Measurements from ENCODE around the gene WNT11. TPM values are rescaled to one million over a fixed set of nuclear protein-coding genes. Genes with fewer than 3 reads are reported as not detected.

Gene WNT11
- total RNA-seq, 1 experiment from 2014 or later = 29.0 TPM

- no peak for TF ChIP-seq CTCF (IDR thresholded peaks at IDR 0.05; ENCODE audit: insufficient read depth in 1 of 2, low read depth in 1 of 2, low read length in 1 of 2, severe bottlenecking in 1 of 2, unreplicated experiment in 1 of 2)
- no peaks in the 10 kb centered on the region for H3K9me3 Mint-ChIP-seq (ENCODE audit: unreplicated experiment)
- no peaks in the 10 kb centered on the region for H3K27me3 Mint-ChIP-seq (ENCODE audit: insufficient read depth, unreplicated experiment)
- Histone ChIP-seq H3K9me3 (no peaks in the 10 kb centered on the region), H3K4me1 (peaks cover 17% of the 10 kb centered on the region), H3K4me3 (ENCODE audit: low read depth, low read length) (no peak overlapping the region), H3K36me3 (ENCODE audit: control insufficient read depth, insufficient read depth, low read length) (0 out of 2 replicates have a peak, but pooled peaks cover 1% of the 10 kb centered on the region), H3K27me3 (replicated peaks; ENCODE audit: control insufficient read depth, insufficient read depth, low read length) (no peaks in the 10 kb centered on the region)
- H3K36me3 Mint-ChIP-seq (ENCODE audit: insufficient read depth, unreplicated experiment) = peaks cover 6% of the 10 kb centered on the region
- CTCF ChIA-PET = no interaction called here
- POLR2A ChIA-PET = no interaction called here
- no peak overlapping the region for H3K4me3 Mint-ChIP-seq (ENCODE audit: unreplicated experiment)
- BruUV-seq (replicated peaks) = no TSS peak
- H3K27ac Mint-ChIP-seq (ENCODE audit: unreplicated experiment) = no peak overlapping the region
- DNase-seq = no peak
- intact Hi-C loops (cut with micrococcal nuclease; ENCODE audit: unreplicated experiment) = no loop called here
- peaks cover 12% of the 10 kb centered on the region for H3K4me1 Mint-ChIP-seq (ENCODE audit: low read depth, unreplicated experiment)
Observed at GRCh38 chr11:76143274-76143673, 63.0 kb downstream of the WNT11 start.

GRCh38 chr11:76141901-76142588 is 64.3 kb downstream of the WNT11 start:
- no peak for DNase-seq
- Mint-ChIP-seq H3K9me3 (ENCODE audit: unreplicated experiment) (no peaks in the 10 kb centered on the region), H3K27ac (ENCODE audit: unreplicated experiment) (no peak overlapping the region), H3K36me3 (ENCODE audit: insufficient read depth, unreplicated experiment) (peaks cover 6% of the 10 kb centered on the region), H3K4me3 (ENCODE audit: unreplicated experiment) (no peak overlapping the region), H3K27me3 (ENCODE audit: insufficient read depth, unreplicated experiment) (no peaks in the 10 kb centered on the region), H3K4me1 (ENCODE audit: low read depth, unreplicated experiment) (peaks cover 6% of the 10 kb centered on the region)
- no peaks in the 10 kb centered on the region for H3K27me3 ChIP-seq (replicated peaks; ENCODE audit: control insufficient read depth, insufficient read depth, low read length)
- H3K9me3 ChIP-seq = no peaks in the 10 kb centered on the region
- ChIA-PET CTCF (no interaction called here), POLR2A (no interaction called here)
- intact Hi-C loops (cut with micrococcal nuclease; ENCODE audit: unreplicated experiment) = no loop called here
- 0 out of 2 replicates have a peak, but pooled peaks cover 1% of the 10 kb centered on the region for H3K36me3 ChIP-seq (ENCODE audit: control insufficient read depth, insufficient read depth, low read length)
- H3K4me3 ChIP-seq (ENCODE audit: low read depth, low read length) = no peak overlapping the region
- BruUV-seq (replicated peaks) = no TSS peak
- no peak for TF ChIP-seq CTCF (IDR thresholded peaks at IDR 0.05; ENCODE audit: insufficient read depth in 1 of 2, low read depth in 1 of 2, low read length in 1 of 2, severe bottlenecking in 1 of 2, unreplicated experiment in 1 of 2)
- H3K4me1 ChIP-seq = peaks cover 5% of the 10 kb centered on the region

GRCh38 chr11:76140912-76141574 is 65.3 kb downstream of the WNT11 start:
- H3K9me3 Mint-ChIP-seq (ENCODE audit: unreplicated experiment) = no peaks in the 10 kb centered on the region
- POLR2A ChIA-PET = no interaction called here

More at GRCh38 chr11:76140912-76141574, 65.3 kb downstream of the WNT11 start:
- Histone ChIP-seq H3K4me1 (no peaks in the 10 kb centered on the region), H3K4me3 (ENCODE audit: low read depth, low read length) (no peak overlapping the region), H3K9me3 (no peaks in the 10 kb centered on the region), H3K36me3 (ENCODE audit: control insufficient read depth, insufficient read depth, low read length) (0 out of 2 replicates have a peak, but pooled peaks cover 1% of the 10 kb centered on the region), H3K27me3 (replicated peaks; ENCODE audit: control insufficient read depth, insufficient read depth, low read length) (no peaks in the 10 kb centered on the region)
- intact Hi-C loops (cut with micrococcal nuclease; ENCODE audit: unreplicated experiment) = no loop called here
- Mint-ChIP-seq H3K4me3 (ENCODE audit: unreplicated experiment) (no peak overlapping the region), H3K4me1 (ENCODE audit: low read depth, unreplicated experiment) (no peaks in the 10 kb centered on the region), H3K27me3 (ENCODE audit: insufficient read depth, unreplicated experiment) (no peaks in the 10 kb centered on the region), H3K36me3 (ENCODE audit: insufficient read depth, unreplicated experiment) (peaks cover 6% of the 10 kb centered on the region), H3K27ac (ENCODE audit: unreplicated experiment) (no peak overlapping the region)
- CTCF ChIA-PET = interaction anchor here (0.8 kb wide), 1 partner anchor 67 kb away, joined by 5 read pairs; no protein-coding TSS in a partner anchor
- TF ChIP-seq CTCF (IDR thresholded peaks at IDR 0.05; ENCODE audit: insufficient read depth in 1 of 2, low read depth in 1 of 2, low read length in 1 of 2, severe bottlenecking in 1 of 2, unreplicated experiment in 1 of 2) = no peak
- DNase-seq = no peak
- no TSS peak for BruUV-seq (replicated peaks)

Measured in Caco-2 (cell line).